Neural cell (in vitro differentiated cells): ENCODE measurements around the gene RRP1. TPM values are rescaled to one million over a fixed set of nuclear protein-coding genes. Genes with fewer than 3 reads are reported as not detected.

Experiments used
- H2AFZ ChIP-seq: fragments of 200-600, 300-800 bp; sonication (generic), shearing (Covaris generic); 2 replicates; pipeline ENCODE4 v1.6.0; 2014; ENCODE audit warnings: low read depth, mild to moderate bottlenecking, antibody characterized with exemption, low read length, moderate library complexity
- H3F3A ChIP-seq: fragments of 200-600 bp; shearing (Covaris generic); 2 replicates; pipeline ENCODE4 v1.6.1; 2016; ENCODE audit warnings: mild to moderate bottlenecking, moderate library complexity, mixed read lengths, antibody characterized with exemption, low read length; ENCODE audit not compliant: insufficient read depth, poor library complexity, severe bottlenecking
- H3K27ac ChIP-seq: fragments of 200-600, 300-800 bp; sonication (generic), shearing (Covaris generic); 2 replicates; pipeline ENCODE4 v1.5.1; 2014; ENCODE audit warnings: mild to moderate bottlenecking, low read length, moderate library complexity
- H3K27me3 ChIP-seq: fragments of 300-800, 200-600 bp; sonication (generic), shearing (Covaris generic); 2 replicates; pipeline ENCODE4 v1.6.0; 2014; ENCODE audit warnings: mild to moderate bottlenecking, low read depth, low read length, moderate library complexity; ENCODE audit not compliant: insufficient read depth
- H3K36me3 ChIP-seq: fragments of 300-800, 200-600 bp; sonication (generic), shearing (Covaris generic); 2 replicates; pipeline ENCODE4 v1.5.1; 2014; ENCODE audit warnings: mild to moderate bottlenecking, antibody characterized with exemption, low read length, moderate library complexity; ENCODE audit not compliant: insufficient read depth
- H3K4me2 ChIP-seq: fragments of 300-800, 200-600 bp; sonication (generic), shearing (Covaris generic); 2 replicates; pipeline ENCODE4 v1.6.0; 2014; ENCODE audit warnings: mild to moderate bottlenecking, low read length
- H3K4me3 ChIP-seq: fragments of 300-800, 200-600 bp; sonication (generic), shearing (Covaris generic); 2 replicates; pipeline ENCODE4 v1.5.1; 2014; ENCODE audit warnings: mild to moderate bottlenecking, low read length, moderate library complexity
- H3K79me2 ChIP-seq: fragments of 200-600 bp; shearing (Covaris generic); replicated peaks from 2 replicates; pipeline ENCODE4 v1.6.0; 2014; ENCODE audit warnings: mild to moderate bottlenecking, low read length, moderate library complexity; ENCODE audit not compliant: insufficient read depth
- H3K9ac ChIP-seq: fragments of 300-800, 200-600 bp; sonication (generic), shearing (Covaris generic); 2 replicates; pipeline ENCODE4 v1.6.1; 2016; ENCODE audit warnings: mild to moderate bottlenecking, low read length, mixed read lengths
- H3K9me2 ChIP-seq: fragments of 200-600 bp; shearing (Covaris generic); 2 replicates; pipeline ENCODE4 v1.6.1; 2016; ENCODE audit warnings: mild to moderate bottlenecking, low read length, mixed read lengths; ENCODE audit not compliant: insufficient read depth
- H3K9me3 ChIP-seq: fragments of 200-600, 300-800 bp; sonication (generic), shearing (Covaris generic); 2 replicates; pipeline ENCODE4 v1.6.1; 2016; ENCODE audit warnings: mild to moderate bottlenecking, mixed run types, low read length, moderate library complexity, mixed read lengths
- H4K20me1 ChIP-seq: fragments of 200-600 bp; shearing (Covaris generic); 2 replicates; pipeline ENCODE4 v1.6.1; 2016; ENCODE audit warnings: mild to moderate bottlenecking, mixed run types; ENCODE audit not compliant: insufficient read depth
- CTCF ChIP-seq: fragments of 450-650 bp; IDR thresholded peaks from 2 replicates; pipeline ENCODE4 v1.5.1; 2014; ENCODE audit warnings: antibody characterized with exemption, mild to moderate bottlenecking, moderate library complexity; ENCODE audit not compliant: poor library complexity, severe bottlenecking
- EP300 ChIP-seq: fragments of 450-650 bp; conservative IDR thresholded peaks from 2 replicates; pipeline ENCODE4 v1.6.1; 2014; ENCODE audit warnings: antibody characterized with exemption, mild to moderate bottlenecking, moderate library complexity; ENCODE audit not compliant: poor library complexity, severe bottlenecking
- EZH2 ChIP-seq: fragments of 200-600, 300-800 bp; shearing (Covaris generic), sonication (generic); IDR thresholded peaks from 2 replicates; pipeline ENCODE4 v1.6.1; 2014; ENCODE audit warnings: antibody characterized with exemption, low read length, borderline replicate concordance, mild to moderate bottlenecking; ENCODE audit not compliant: insufficient read depth, poor library complexity, severe bottlenecking
- MXI1 ChIP-seq: fragments of 450-650 bp; conservative IDR thresholded peaks from 2 replicates; pipeline ENCODE4 v1.6.1; 2014; ENCODE audit warnings: antibody characterized with exemption, mild to moderate bottlenecking; ENCODE audit not compliant: poor library complexity, severe bottlenecking
- POLR2AphosphoS5 ChIP-seq: IDR thresholded peaks from 2 replicates; pipeline ENCODE4 v1.6.1; 2012
- RAD21 ChIP-seq: fragments of 450-650 bp; conservative IDR thresholded peaks from 2 replicates; pipeline ENCODE4 v1.6.1; 2014; ENCODE audit warnings: antibody characterized with exemption, mild to moderate bottlenecking, moderate library complexity
- REST ChIP-seq: IDR thresholded peaks from 2 replicates; pipeline ENCODE4 v1.6.1; 2012; ENCODE audit warnings: borderline replicate concordance
- SMC3 ChIP-seq: fragments of 450-650 bp; conservative IDR thresholded peaks from 2 replicates; pipeline ENCODE4 v1.6.1; 2014; ENCODE audit warnings: antibody characterized with exemption, mild to moderate bottlenecking, moderate library complexity; ENCODE audit not compliant: poor library complexity
- TAF1 ChIP-seq: IDR thresholded peaks from 2 replicates; pipeline ENCODE4 v1.6.1; 2012; ENCODE audit warnings: low read depth
- polyA plus RNA-seq: library from polyadenylated mRNA; depleted of rRNA; stranded (reverse); fragments of >200 nt; gene quantifications from 2 replicates; pipeline ENCODE4 v1.2.3, GENCODE V29; 2014

The RRP1 gene
- polyA plus RNA-seq, 1 donor from 2014 or later: 35.8 TPM

- H2AFZ ChIP-seq: no peak overlapping the region
- H3K27me3 ChIP-seq: no peaks in the 10 kb centered on the region
- no peak for TF ChIP-seq SMC3
- no peak for TF ChIP-seq POLR2AphosphoS5
- TF ChIP-seq EZH2: no peak
- no peak for TF ChIP-seq EP300
- no peak for TF ChIP-seq RAD21
- no peak for TF ChIP-seq TAF1
- no peak for TF ChIP-seq REST
- TF ChIP-seq MXI1: no peak
- no peak overlapping the region for H3K27ac ChIP-seq
- H3K4me3 ChIP-seq: no peak overlapping the region
- no peak overlapping the region for H3K9ac ChIP-seq
- H4K20me1 ChIP-seq: no peaks in the 10 kb centered on the region
- H3K36me3 ChIP-seq: no peaks in the 10 kb centered on the region
- H3K9me2 ChIP-seq: no peaks in the 10 kb centered on the region
- H3F3A ChIP-seq: no peaks in the 10 kb centered on the region
- no peak overlapping the region for H3K4me2 ChIP-seq
- no peaks in the 10 kb centered on the region for H3K9me3 ChIP-seq
- no peaks in the 10 kb centered on the region for H3K79me2 ChIP-seq
Measured at GRCh38 chr21:43805275-43805800, 16.0 kb downstream of the RRP1 start.

DNA sequence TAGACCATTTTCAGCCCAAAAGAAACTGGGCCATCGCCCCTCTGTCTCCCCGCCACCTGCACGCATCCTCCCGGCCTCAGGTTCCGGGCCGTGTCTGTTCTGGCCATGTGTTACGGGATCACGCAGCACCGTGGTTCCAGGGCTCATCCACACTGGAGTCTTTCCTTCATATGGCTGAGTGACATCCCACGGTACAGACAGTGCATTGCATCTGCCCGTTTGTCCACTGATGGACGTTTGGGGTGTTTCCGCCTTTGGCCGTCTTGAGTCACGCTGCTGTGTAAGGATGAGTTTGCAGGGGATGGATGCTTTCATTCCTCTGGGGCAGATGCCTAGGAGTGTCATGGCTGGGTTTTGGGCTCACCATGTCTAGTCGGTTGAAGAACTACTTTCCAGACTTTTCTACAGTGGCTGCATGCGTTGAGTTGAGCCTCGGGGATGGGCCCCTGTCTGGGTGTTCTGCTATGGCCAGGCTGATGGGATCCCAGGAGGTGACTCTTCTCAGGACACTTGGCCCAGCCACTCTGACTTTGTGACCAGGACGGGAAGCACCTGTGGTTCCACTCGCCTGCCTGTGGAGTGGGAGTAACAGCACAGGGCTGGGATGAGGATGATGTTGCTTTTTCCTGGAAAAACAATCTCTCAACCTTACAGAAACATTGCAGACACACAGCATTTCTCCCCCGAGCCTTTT is 16.8 kb downstream of the RRP1 start:
- Histone ChIP-seq H3K4me3 (no peak overlapping the region), H3K4me2 (no peak overlapping the region), H3F3A (no peaks in the 10 kb centered on the region), H3K27me3 (no peaks in the 10 kb centered on the region), H3K9me2 (no peaks in the 10 kb centered on the region), H3K27ac (no peak overlapping the region), H3K36me3 (no peaks in the 10 kb centered on the region), H3K79me2 (no peaks in the 10 kb centered on the region), H4K20me1 (no peaks in the 10 kb centered on the region), H2AFZ (no peak overlapping the region), H3K9ac (no peak overlapping the region), H3K9me3 (no peaks in the 10 kb centered on the region)
- TF ChIP-seq POLR2AphosphoS5: no peak
- no peak for TF ChIP-seq MXI1
- TF ChIP-seq EP300: no peak
- no peak for TF ChIP-seq TAF1
- no peak for TF ChIP-seq RAD21
- TF ChIP-seq REST: no peak
- TF ChIP-seq CTCF: no peak
- TF ChIP-seq EZH2: no peak
- no peak for TF ChIP-seq SMC3
